Camera-type eye (tissue), 1 donor: ENCODE results near the gene RACGAP1. TPM values are rescaled to one million over a fixed set of nuclear protein-coding genes. Genes with fewer than 3 reads are reported as not detected.

Experiments
- total RNA-seq: library from RNA; depleted of rRNA; stranded (reverse); fragments of >200 nt; gene quantifications from one replicate; pipeline ENCODE4 v1.2.3, GENCODE V29; 2014

Gene RACGAP1
- total RNA-seq = 49.2 TPM

GRCh38 chr12:50025187-50026059 lies at the start of gene RACGAP1:
RACGAP1 (minus strand) TSS chr12:50025494; CDS start chr12:50016715, 8,779 bp downstream.

GRCh38 chr12:50057000-50057841 lies 31.9 kb upstream of the RACGAP1 start, which contains the start of gene ASIC1:
ASIC1 (plus strand) TSS chr12:50057596; CDS start chr12:50058767, 1,171 bp downstream.

DNA sequence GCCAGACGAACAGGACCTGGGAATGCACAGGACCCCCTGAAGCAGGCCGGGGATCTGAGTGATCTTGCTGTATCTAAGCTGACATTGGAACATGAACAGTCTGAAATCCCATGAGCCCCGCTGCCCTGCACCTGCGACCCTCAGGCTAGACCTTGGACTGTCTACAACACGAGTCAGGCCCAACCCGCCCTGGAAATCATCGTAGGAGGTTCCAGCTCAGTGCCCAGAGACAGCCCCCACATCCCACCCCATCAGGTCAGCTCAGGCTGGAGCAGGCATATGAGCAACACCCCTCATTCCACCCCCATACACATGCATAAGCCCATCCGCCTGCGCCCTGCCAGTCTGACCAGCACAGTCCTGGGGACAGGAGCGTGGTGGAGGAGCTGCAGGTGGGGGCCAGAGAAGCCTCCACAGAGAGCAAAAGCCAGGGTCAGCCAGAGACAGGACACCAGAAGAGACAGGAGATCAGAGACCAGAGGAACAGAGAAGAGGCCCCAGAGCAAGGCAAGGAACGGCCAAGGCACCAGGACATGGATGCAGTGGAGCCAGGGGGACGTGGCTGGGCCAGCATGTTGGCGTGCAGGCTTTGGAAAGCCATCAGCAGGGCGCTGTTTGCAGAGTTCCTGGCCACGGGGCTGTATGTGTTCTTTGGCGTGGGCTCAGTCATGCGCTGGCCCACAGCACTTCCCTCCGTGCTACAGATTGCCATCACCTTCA lies 52.5 kb downstream of the RACGAP1 start, which contains the start of gene AQP6:
TSS of gene AQP6 (plus strand) at position 307 of the 720 bp plus-strand sequence. CDS start at position 534, 227 bp downstream.

DNA sequence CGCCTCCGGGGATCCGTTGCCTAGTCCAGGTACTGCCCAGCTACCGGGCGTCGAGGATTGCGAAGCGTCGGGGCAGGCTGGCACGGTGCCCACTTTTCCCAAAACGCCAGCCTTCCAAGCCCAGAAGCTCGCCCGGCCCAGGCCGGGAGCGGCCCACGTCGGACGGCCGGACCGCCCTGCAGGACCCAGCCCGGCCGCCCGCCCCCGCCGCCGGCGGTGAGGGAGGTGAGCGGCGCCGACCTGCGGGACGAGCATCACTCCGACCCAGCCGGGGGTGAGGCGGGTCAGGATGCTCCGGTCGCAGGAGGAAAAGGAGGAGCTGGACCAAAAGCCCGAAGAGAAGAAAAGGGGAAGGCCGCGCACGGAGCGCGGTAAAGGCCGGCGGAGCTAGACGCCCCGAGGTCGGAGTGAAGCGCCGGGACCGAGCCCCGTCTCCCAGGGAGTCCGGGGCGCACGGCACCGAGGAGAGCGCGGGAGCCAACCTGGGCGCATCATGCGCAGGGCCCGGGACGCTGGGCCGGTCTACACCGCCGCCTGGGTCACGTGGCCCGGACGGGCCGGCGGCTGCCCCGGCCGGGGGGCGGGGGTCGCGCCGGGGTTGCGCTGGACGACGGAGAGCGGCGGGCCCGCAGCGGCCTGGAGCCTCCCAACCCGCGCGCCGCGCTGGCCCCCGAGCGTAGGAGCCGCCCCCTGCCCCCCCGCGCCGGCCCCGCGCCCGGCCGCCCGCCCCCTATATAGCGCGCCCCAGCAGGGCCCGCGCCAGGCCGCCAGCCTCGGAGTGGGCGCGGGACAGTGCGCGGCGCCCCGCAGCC lies 64.0 kb downstream of the RACGAP1 start, which contains the start of gene AQP5:
TSS of gene AQP5 (plus strand) at position 762 of the 812 bp plus-strand sequence. CDS start 146 bp downstream, outside the sequence.

DNA sequence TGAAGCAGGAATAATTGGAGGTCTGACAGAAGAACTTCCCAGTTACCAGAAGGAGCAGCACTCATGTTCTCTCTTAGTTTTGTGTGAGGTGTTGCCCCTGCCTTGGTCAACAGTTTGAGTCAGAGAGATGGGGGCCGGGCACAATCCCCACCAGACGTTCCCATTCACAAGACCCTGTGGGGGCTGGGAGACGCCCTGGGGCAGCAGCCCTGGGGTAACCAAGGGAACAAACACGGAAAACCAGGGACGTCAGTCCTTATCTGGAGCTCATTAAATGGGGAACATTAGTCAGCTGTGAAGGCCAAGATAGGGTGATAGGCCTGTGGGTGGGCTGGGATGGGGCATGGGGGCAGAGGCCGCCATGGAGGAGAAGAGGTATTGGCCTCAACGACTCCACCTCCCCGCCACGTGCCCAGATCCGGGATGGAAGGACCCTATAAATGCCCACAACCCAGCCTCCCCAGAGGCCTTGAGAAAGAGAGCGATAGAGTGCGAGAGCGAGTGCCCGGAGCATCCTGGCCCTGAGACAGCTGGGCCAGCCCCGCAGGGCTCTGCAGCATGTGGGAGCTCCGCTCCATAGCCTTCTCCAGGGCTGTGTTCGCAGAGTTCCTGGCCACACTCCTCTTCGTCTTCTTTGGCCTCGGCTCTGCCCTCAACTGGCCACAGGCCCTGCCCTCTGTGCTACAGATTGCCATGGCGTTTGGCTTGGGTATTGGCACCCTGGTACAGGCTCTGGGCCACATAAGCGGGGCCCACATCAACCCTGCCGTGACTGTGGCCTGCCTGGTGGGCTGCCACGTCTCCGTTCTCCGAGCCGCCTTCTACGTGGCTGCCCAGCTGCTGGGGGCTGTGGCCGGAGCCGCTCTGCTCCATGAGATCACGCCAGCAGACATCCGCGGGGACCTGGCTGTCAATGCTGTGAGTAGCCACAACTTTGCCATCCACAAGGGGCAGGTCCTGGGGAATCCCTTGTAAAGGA lies 74.7 kb downstream of the RACGAP1 start, which contains the start of gene AQP2:
TSS of gene AQP2 (plus strand) at position 465 of the 979 bp plus-strand sequence. CDS start at position 559, 94 bp downstream.

Other genes with a start within 250 kb of the RACGAP1 start
- 22.6 TPM for gene NCKAP5L, start 197.1 kb downstream of the RACGAP1 start, total RNA-seq
- gene BCDIN3D, start 182.4 kb downstream of the RACGAP1 start, total RNA-seq = 5.5 TPM
- gene FAIM2, start 121.6 kb downstream of the RACGAP1 start, total RNA-seq = 26.3 TPM
- not detected for gene AQP2, start 74.8 kb downstream of the RACGAP1 start, total RNA-seq
- gene AQP5, start 63.6 kb downstream of the RACGAP1 start, total RNA-seq = 82.5 TPM
- 1.9 TPM for gene AQP6, start 52.5 kb downstream of the RACGAP1 start, total RNA-seq
- 8.0 TPM for gene ASIC1, start 32.1 kb upstream of the RACGAP1 start, total RNA-seq
- gene SMARCD1, start 59.8 kb upstream of the RACGAP1 start, total RNA-seq = 115 TPM
- gene GPD1, start 78.5 kb upstream of the RACGAP1 start, total RNA-seq = 28.3 TPM
- 23.0 TPM for gene COX14, start 86.7 kb upstream of the RACGAP1 start, total RNA-seq
- gene CERS5, start 141.9 kb upstream of the RACGAP1 start, total RNA-seq = 54.8 TPM